Neural progenitor cell (in vitro differentiated cells): Measurements from ENCODE around the gene DEDD2.

Experiments
- CTCF ChIP-seq: fragments of 200-600 bp; sonication (generic); IDR thresholded peaks from 2 replicates; pipeline ENCODE4 v1.5.1; 2017; ENCODE audit warnings: antibody characterized with exemption, mild to moderate bottlenecking
- EZH2 ChIP-seq: fragments of 200-600 bp; sonication (generic); IDR thresholded peaks from 2 replicates; pipeline ENCODE4 v1.6.1; 2017; ENCODE audit warnings: antibody characterized with exemption, mild to moderate bottlenecking, moderate library complexity

DNA sequence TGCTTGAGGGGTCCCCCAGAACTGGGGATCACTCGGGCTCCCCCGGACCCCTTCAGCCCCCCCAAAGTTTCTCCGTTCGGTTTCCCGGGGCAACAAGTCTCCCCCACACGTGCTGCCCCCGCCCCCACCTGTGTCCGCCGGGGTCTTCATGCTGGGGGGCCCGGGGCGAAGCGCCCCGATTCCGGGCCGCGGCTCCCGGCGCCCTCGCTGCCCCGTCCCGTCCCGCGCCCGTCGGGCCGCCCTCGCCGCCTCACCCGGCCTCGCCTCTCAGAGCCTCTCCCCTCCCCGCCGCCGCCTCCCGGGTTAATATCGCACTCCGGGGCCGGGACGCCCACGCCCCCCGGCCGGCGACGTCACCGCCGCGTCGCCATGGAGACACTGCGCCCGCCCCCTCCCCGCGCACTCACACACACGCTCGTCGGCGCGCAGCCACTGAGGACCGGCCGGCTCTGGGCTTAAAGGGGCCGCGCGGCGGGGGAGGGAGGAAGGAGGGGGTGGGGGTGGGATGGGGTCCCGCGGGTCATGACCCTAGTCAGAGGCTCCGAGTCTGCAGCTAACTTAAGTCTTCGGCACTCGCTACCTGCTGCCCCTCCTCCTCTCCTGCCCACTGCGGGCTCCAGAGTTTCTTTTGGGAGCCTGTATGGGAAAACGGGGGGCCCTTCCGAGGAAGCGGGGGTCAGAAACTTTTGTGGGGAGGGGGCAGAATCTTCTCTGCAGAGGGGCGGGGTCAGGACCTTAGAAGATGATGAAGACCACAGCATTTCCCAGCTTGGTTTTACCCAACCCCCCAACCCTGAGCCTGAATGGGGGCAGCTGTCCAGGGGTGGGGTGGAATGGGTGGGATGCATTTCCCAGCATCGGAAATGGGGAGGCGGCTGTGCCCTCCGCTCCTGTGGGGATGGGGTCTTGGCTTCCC lies 37.6 kb upstream of the DEDD2 start, which contains the start of gene ERF:
- TF ChIP-seq CTCF (no peak), EZH2 (no peak)
